Panc1 (cell line): ENCODE measurements around the gene VSIG1.

ENCODE experiments used
- CTCF ChIP-seq: fragments of 450-650 bp; IDR thresholded peaks from 2 replicates; pipeline ENCODE4 v1.5.1; 2017; ENCODE audit warnings: mild to moderate bottlenecking
- POLR2AphosphoS5 ChIP-seq: IDR thresholded peaks from 2 replicates; pipeline ENCODE4 v1.6.1; 2012; ENCODE audit warnings: mild to moderate bottlenecking, low read depth, low read length, moderate library complexity
- REST ChIP-seq, 2 experiments: IDR thresholded peaks; 2 replicates each; pipeline ENCODE4 v1.6.1; 2011 to 2012; ENCODE audit warnings: low read depth in 2 of 2, control low read depth in 1 of 2, low read length in 1 of 2, mild to moderate bottlenecking in 1 of 2, moderate library complexity in 1 of 2; ENCODE audit not compliant: insufficient read depth in 1 of 2
- SIN3A ChIP-seq: IDR thresholded peaks from 2 replicates; pipeline ENCODE4 v1.6.1; 2012; ENCODE audit warnings: low read depth, mild to moderate bottlenecking, low read length, moderate library complexity, borderline replicate concordance; ENCODE audit not compliant: insufficient read depth
- TCF7L2 ChIP-seq: IDR thresholded peaks from 2 replicates; pipeline ENCODE4 v1.6.1; 2011; ENCODE audit warnings: mild to moderate bottlenecking, low read depth, low read length, inconsistent platforms

GRCh38 chrX:108105473-108105872, 60.6 kb downstream of the VSIG1 start:
- no peak for TF ChIP-seq CTCF
- TF ChIP-seq SIN3A: no peak
- TF ChIP-seq REST (IDR thresholded peaks at IDR 0.05; ENCODE audit: insufficient read depth in 1 of 2, low read depth in 2 of 2, low read length in 1 of 2): no peak
- TF ChIP-seq POLR2AphosphoS5: no peak
- no peak for TF ChIP-seq TCF7L2
